Keratinocyte (primary cell): Measurements from ENCODE around the gene REEP6. TPM values are rescaled to one million over a fixed set of nuclear protein-coding genes. Genes with fewer than 3 reads are reported as not detected.

Experiments used
- DNase-seq: peaks from one replicate; pipeline ENCODE4 v3.0.0-alpha.2; 2011; ENCODE audit warnings: low read depth, missing footprints, low spot score
- FAIRE-seq: peaks from 2 replicates; lab custom pipeline; 2011; peaks lifted over from hg19 to GRCh38; lab: Jason Lieb, UNC
- H2AFZ ChIP-seq: 2 replicates; pipeline ENCODE4 v1.6.0; 2012; ENCODE audit warnings: low read length, control low read depth, inconsistent platforms; ENCODE audit not compliant: control insufficient read depth
- H3K27ac ChIP-seq: 2 replicates; pipeline ENCODE4 v1.5.1; 2011; ENCODE audit warnings: low read length; ENCODE audit not compliant: control insufficient read depth, insufficient read depth
- H3K27me3 ChIP-seq: 3 replicates; pipeline ENCODE4 v1.6.0; 2011; ENCODE audit warnings: low read length; ENCODE audit not compliant: control insufficient read depth, insufficient read depth; ENCODE audit errors: extremely low read depth
- H3K36me3 ChIP-seq, 2 experiments: 2 replicates in 1 of 2; 3 replicates in 1 of 2; pipeline ENCODE4 v1.5.1; 2011; ENCODE audit warnings: low read length in 2 of 2, mild to moderate bottlenecking in 1 of 2; ENCODE audit not compliant: control insufficient read depth in 2 of 2, insufficient read depth in 2 of 2; ENCODE audit errors: extremely low read depth in 1 of 2
- H3K4me1 ChIP-seq: 3 replicates; pipeline ENCODE4 v1.5.1; 2011; ENCODE audit warnings: low read length; ENCODE audit not compliant: control insufficient read depth, insufficient read depth; ENCODE audit errors: extremely low read depth
- H3K4me2 ChIP-seq: 3 replicates; pipeline ENCODE4 v1.6.0; 2011; ENCODE audit warnings: low read depth, low read length; ENCODE audit not compliant: control insufficient read depth, insufficient read depth; ENCODE audit errors: extremely low read depth
- H3K4me3 ChIP-seq, 3 experiments: fragments of 200-600 bp in 1 of 3; sonication (generic) in 1 of 3; 2 replicates in 2 of 3; 3 replicates in 1 of 3; pipeline ENCODE4 v1.5.1; 2011 to 2016; ENCODE audit warnings: low read length in 3 of 3, mild to moderate bottlenecking in 3 of 3, control low read depth in 2 of 3, inconsistent platforms in 1 of 3, low read depth in 1 of 3, mixed read lengths in 1 of 3, mixed run types in 1 of 3, moderate library complexity in 1 of 3; ENCODE audit not compliant: control insufficient read depth in 2 of 3, insufficient read depth in 2 of 3; ENCODE audit errors: extremely low read depth in 1 of 3
- H3K79me2 ChIP-seq: 2 replicates; pipeline ENCODE4 v1.6.0; 2012; ENCODE audit warnings: low read length; ENCODE audit not compliant: control insufficient read depth, insufficient read depth
- H3K9ac ChIP-seq: 3 replicates; pipeline ENCODE4 v1.6.0; 2011; ENCODE audit warnings: low read length; ENCODE audit not compliant: control insufficient read depth, insufficient read depth; ENCODE audit errors: extremely low read depth
- H3K9me1 ChIP-seq: 3 replicates; pipeline ENCODE4 v1.6.0; 2011; ENCODE audit warnings: low read length; ENCODE audit not compliant: control insufficient read depth, insufficient read depth; ENCODE audit errors: extremely low read depth
- H3K9me3 ChIP-seq: 2 replicates; pipeline ENCODE4 v1.5.1; 2012; ENCODE audit warnings: low read depth, low read length; ENCODE audit not compliant: control insufficient read depth
- H4K20me1 ChIP-seq: 3 replicates; pipeline ENCODE4 v1.6.0; 2011; ENCODE audit warnings: low read length; ENCODE audit not compliant: control insufficient read depth, insufficient read depth; ENCODE audit errors: extremely low read depth
- CTCF ChIP-seq, 3 experiments: IDR thresholded peaks in 1 of 3; conservative IDR thresholded peaks in 1 of 3; optimal IDR thresholded peaks in 1 of 3; 2 replicates in 2 of 3; 3 replicates in 1 of 3; pipeline versions ENCODE3 to v1.5.1; 2011; ENCODE audit warnings: low read length in 3 of 3, mild to moderate bottlenecking in 3 of 3, moderate library complexity in 2 of 3, control low read depth in 1 of 3, inconsistent platforms in 1 of 3; ENCODE audit not compliant: insufficient read depth in 2 of 3; ENCODE audit errors: extremely low read depth in 1 of 3
- EZH2 ChIP-seq: IDR thresholded peaks from one replicate; pipeline ENCODE4 v1.6.1; 2012; ENCODE audit warnings: inconsistent platforms, mild to moderate bottlenecking, low read length, moderate library complexity
- dilution Hi-C: fragments of 300-500 bp; cut with MboI; formaldehyde crosslinking; loops from one replicate; pipeline ENCODE4 v1.7.0; 2020; ENCODE audit warnings: low sequenced_read_pairs; ENCODE audit not compliant: extremely low pct_ligation_motif_present
- polyA plus RNA-seq, 5 experiments: library from polyadenylated mRNA; depleted of rRNA in 3 of 5; stranded (reverse) in 3 of 5; stranded (forward) in 1 of 5; unstranded in 1 of 5; fragments of >200 nt; gene quantifications; 1 replicate in 1 of 5; 2 replicates in 3 of 5; 3 replicates in 1 of 5; pipeline versions ENCODE4 v1.2.1 to v1.2.3, GENCODE V29; 2011 to 2012; ENCODE audit warnings: missing spikeins in 2 of 5, low read depth in 1 of 5, low replicate concordance in 1 of 5

The REEP6 gene
- polyA plus RNA-seq, 1 donor (not counting 4 experiments of a cell fraction or from before 2014, with no cell fraction given) = 1.2 TPM

- H3K9ac ChIP-seq = no peak overlapping the region
- DNase-seq (no peak), FAIRE-seq (no peak)
- H3K36me3 ChIP-seq = no peaks in the 10 kb centered on the region
- H3K4me3 ChIP-seq = peak overlapping the region in 2 of 3 experiments; percentile 57 to 59
- no peaks in the 10 kb centered on the region for H3K9me3 ChIP-seq
- H2AFZ ChIP-seq = no peak overlapping the region
- dilution Hi-C loops = no loop called here
- no peaks in the 10 kb centered on the region for H3K79me2 ChIP-seq
- peak overlapping the region; percentile 77 for H3K4me2 ChIP-seq
- no peaks in the 10 kb centered on the region for H3K9me1 ChIP-seq
- H4K20me1 ChIP-seq = no peaks in the 10 kb centered on the region
- no peak for TF ChIP-seq EZH2
- no peaks in the 10 kb centered on the region for H3K27me3 ChIP-seq
- H3K27ac ChIP-seq = no peak overlapping the region
- H3K4me1 ChIP-seq = peaks cover 16% of the 10 kb centered on the region
Observed at GRCh38 chr19:1491849-1492170, 829 bp downstream of the REEP6 start.

GRCh38 chr19:1492474-1493006, 1.6 kb downstream of the REEP6 start:
- TF ChIP-seq CTCF (optimal IDR thresholded peaks at IDR 0.05 in 1 of 3, IDR thresholded peaks at IDR 0.05 in 1 of 3, conservative IDR thresholded peaks at IDR 0.05 in 1 of 3; ENCODE audit: extremely low read depth in 1 of 3, insufficient read depth in 2 of 3, low read length in 3 of 3) = no peak
- TF ChIP-seq EZH2 = no peak
- H3K9me3 ChIP-seq = no peaks in the 10 kb centered on the region
- H3K4me1 ChIP-seq = peaks cover 16% of the 10 kb centered on the region
- no peaks in the 10 kb centered on the region for H3K9me1 ChIP-seq
- DNase-seq (no peak), FAIRE-seq (no peak)
- H3K27ac ChIP-seq = no peak overlapping the region
- no peak overlapping the region for H3K4me3 ChIP-seq
- no peaks in the 10 kb centered on the region for H3K79me2 ChIP-seq
- H3K9ac ChIP-seq = no peak overlapping the region
- H3K36me3 ChIP-seq = no peaks in the 10 kb centered on the region
- H2AFZ ChIP-seq = no peak overlapping the region
- dilution Hi-C loops = no loop called here
- H3K4me2 ChIP-seq = no peak overlapping the region
- H4K20me1 ChIP-seq = no peaks in the 10 kb centered on the region
- no peaks in the 10 kb centered on the region for H3K27me3 ChIP-seq
